CD4-positive, alpha-beta T cell treated with Interferon gamma for 1 hour (primary cell): Measurements from ENCODE around the gene COMMD2.

Experiments used
- DNase-seq: peaks from one replicate; pipeline ENCODE4 v3.0.0-alpha.2; 2020

COMMD2 gene

DNA sequence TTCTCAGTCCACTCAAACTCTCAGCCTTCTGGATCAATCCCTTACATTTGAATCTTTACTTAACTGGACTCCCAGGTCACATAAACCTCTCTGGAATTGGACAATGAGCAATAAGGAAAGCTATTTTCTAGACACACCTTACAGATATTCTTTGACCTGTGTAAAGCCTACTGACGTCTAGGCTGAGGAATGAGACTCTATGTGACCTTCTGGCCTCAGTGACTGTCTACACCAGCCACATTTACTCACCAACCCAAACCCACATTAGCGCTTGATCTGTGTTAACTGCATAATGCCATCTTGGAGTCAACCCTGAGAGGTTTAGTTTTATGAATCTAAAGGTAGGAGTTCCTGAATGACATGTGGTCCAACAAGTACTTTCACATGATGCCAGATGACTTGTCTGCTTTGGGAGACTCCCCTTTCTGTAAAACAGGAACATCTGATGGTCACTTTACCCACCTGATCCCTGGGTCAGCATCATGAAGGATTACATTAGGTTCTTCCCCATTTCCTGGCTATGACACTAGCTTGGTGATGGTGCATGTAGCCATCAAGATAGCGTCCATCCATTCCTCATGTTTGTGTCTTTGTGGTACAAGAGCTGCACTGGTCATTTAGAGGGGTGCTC, 11.4 kb upstream of the COMMD2 start:
- DNase-seq = no peak

DNA sequence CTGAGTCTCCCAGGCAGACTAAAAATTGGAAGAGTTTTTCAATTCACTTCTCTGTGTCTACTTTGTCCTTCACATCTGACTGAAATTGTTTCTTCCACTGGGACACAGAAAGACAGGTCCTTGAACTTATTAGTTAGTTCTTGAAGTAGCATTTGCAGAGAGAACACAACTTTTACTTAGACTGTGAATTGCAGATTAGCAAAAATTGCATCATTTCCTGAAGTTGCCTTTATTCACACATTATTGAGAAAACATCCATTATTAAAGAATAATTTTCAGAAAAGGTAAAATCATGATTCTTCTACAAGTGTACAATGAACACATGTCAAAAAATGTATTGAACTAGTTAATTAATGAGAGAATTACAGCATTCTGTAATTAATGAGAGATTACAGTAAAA, 1.4 kb upstream of the COMMD2 start:
- no peak for DNase-seq

DNA sequence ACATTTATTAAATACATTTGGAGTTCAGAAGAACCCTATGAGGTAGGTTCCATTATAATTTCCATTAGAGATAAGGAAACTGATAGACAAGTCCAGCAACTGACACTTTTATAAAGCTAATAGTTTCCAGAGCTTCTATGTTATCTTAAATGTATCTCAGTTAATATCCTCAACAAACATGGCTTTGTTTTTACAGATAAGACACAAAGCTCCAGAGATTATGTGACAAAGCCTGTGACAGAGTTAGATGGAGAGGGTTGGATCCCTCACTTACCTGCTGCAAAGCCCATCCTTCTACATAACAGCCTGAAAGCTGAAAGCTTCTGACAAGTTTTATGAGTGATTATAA, 473 bp upstream of the COMMD2 start:
- DNase-seq = no peak

DNA sequence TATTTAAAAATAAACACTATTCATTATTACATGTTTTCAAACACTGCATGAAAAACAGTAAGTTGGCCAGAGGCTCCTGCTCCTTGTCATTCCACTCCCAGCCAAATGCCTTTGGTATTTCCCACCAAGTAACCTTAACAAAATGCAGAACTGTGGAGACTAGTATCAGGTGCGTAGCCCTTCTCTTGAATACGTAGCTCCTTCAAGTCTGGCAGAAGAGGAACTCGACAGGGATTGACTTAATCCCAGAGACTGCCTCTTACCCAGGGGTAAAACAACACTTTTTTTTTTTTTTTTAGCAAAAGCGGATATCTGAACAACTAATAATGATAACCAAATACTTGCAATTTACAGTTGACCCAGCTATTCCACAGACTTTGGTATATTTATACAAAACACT, 738 bp downstream of the COMMD2 start:
- DNase-seq = no peak

DNA sequence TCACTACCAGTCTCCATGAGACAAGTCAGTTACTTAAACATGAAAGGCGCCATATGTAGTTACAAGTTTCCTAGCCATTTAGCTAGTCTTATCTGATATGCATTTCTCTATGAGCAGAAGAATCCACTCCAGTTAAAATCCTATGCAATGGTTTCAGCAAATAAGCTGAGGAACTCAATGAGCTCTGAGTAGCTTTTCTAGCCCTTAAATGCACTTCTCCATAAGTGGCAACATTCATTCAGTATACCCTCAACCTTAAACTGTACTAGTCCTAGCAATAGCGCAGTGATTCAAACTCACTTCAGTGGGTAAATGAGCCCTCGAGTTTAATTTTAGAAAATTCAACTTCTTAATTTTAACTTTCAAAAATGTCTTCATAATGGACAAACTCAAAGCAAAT, 7.7 kb downstream of the COMMD2 start:
- DNase-seq = no peak

DNA sequence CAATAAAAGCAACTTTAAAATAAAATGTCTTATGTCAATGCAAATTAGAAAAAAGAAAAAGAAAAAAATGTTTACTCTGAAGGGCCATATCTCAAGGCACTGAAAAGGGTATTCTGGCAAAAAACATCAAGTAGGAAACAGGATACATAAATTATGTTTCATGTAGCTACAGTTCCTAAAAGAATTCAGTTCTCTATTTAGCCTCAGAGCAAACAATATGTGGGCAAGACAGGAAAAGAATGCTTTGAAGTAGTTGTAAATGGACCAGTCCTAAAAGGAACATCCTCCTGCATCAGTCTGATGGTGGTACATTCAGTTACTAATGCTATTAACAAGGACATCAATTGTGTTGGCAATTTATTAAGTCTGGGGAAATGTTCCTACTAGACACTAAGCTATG, 8.1 kb downstream of the COMMD2 start:
- no peak for DNase-seq

DNA sequence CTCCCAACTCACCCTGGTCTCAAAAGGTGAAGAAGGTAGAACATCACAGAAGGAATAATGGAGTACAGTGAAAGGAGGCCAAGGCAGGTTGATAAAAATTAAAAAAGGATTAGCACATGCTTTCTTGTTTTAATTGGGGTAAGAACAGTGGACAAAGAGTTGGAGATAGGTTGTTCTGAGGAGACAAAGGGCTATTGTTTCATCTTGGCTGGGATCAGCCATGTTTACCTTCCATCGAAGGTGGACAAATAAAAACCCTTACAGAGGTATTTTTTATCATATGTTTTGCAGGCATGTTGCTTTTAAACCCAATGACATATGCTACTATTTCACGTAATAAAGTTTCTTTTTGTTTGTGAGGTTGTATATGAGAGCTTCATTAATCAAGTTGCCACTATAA, 12.9 kb downstream of the COMMD2 start:
- DNase-seq = no peak

DNA sequence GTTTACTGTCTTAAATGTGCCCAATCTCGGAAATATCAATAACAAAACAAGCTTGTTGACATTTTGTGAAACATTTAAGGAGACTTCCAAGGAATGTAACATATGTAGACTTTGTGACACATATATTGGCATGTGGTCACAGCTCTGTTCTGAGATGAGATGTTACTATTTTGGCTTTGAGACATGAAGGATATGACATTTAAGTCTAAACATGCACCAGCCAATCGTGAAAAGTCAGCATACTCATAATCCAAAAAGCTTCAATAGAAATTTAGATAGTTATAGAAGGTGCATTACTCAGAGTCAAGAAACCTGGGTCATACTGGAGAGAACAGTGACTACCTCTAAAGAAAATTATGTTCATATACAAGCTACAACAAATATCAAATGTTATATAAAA, 13.4 kb downstream of the COMMD2 start:
- DNase-seq = no peak

DNA sequence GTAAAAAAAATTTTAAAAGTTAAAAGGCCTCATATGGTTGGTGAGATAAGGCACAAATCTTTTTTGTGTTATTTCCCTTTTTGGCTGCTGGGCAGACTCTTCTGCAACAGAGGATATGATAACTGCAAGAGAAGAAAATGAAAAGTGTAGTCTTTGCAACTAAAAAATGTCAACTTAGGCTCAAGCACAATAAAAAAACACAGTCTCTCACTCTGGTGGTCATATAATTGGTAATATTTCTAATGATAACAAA, 15.4 kb downstream of the COMMD2 start:
- no peak for DNase-seq

DNA sequence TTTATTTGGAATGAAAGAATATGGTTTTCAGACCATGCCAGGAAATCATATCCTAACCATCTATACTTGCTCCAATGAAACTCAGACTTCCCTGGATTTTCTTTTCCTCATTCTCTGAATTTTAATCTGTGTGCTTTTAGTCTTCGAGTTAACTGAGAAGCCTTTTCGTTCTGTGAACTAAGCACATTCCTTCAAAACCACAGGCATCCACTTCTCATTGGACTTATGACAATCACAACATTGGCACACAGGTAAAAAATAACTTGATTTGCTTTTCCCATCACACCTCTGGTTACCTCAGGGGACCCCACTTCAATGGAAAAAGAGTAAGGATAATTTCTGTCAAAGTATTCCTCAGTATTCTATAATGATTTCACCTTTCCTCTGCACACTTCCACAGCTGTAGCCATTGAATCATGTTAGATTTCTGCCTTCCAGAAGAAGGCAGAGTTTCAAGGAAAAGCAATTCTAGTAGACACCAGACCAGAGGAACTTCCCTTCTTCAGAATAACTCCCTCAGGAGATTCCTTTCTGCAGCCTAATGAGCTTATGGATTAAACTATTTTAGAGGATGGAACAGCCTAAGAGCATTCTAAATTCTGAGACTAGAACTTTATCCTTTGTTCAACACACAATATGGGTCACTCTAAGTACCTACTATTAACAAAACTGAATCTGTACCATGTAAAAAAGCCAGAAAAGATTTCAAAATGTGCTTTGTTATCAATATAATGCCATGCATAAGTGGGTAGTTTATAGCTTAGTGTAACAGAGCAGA, 15.9 kb downstream of the COMMD2 start:
- no peak for DNase-seq

DNA sequence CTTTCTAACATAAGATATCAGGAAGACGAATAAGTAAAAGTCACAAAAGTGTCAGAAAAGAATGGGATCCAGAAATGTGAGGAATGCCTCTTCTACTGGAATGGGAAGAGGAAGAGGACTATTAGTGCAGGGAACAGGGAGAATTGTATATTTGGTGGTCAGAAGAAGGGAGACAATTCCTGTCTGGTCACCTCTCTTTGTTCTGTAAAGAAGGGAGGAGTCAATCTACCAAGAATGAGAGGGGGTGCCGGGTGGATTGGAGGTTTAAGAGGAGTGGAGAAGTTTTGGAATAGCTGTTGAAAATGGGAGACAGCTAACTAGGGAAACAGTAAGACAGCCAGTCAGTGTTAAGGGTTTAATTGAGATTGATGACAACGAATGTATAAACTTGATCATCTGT, 20.1 kb downstream of the COMMD2 start:
- no peak for DNase-seq

DNA sequence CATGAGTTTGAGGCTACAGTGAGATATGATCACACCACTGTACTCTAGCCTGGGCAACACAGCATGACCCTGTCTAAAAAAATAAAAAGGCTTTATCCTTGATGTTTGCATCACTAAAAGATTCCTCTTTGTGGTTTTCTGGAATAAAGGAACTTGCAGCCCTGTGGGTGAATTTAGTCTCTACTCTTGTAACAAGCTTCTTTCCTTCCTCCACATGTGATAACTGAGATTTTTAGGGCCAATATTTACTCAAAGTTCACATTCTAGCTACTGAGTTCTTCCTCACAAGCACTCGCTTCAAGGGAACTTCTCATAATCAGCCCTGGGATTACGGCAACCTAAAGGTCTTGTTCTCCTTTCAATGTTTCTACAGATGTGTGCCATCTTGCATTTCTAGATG, 24.6 kb downstream of the COMMD2 start:
- DNase-seq = no peak

DNA sequence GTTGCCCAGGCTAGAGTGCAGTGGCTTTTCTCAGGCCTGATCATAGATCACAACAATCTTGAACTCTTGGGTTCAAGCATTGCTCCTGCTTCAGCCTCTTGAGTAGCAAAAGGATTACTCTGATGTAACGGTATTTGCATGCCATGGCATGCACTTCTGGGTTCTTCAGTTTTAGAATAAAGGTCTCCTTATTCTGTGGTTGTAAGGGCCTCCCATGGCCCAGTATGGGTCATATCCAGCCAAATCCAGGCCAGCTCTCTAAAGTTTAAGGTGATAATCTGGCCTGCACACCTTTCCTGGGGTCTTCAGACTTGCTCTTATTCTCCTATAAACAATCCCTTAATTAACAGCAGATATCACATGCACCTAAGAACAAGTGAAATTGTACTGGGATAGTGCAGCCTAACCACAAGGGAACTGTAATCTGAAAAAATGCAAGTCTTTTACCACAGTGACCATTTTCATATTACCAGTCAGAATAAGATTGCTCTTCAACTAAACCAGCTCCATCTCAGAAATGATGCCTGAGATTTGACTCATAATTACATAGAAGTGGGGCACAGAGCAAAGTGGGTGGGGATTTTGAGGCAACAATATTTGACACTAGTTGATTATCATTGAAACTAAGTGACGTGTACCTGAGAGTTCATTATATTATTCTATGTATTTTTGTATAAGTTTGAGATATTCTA, 25.4 kb downstream of the COMMD2 start:
- no peak for DNase-seq

DNA sequence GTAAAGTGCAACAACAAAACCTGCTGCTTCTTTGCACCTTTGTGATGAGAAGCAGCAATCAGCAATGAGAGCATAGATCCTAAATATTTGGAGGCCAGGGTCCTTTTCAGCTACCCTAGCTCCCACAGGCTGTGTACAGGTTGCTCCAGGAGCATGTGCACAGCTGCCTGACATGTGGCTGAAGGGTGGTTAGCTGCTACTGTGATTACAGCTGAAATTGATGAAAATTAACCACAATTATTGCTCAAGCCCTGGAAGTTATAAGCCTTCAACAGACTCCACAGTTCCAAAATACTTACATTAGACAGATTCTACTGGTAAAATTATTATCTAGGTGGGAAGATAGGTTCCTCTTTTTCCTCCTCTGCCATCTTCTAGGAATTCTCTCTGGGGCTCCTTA, 28.5 kb downstream of the COMMD2 start:
- DNase-seq = no peak

DNA sequence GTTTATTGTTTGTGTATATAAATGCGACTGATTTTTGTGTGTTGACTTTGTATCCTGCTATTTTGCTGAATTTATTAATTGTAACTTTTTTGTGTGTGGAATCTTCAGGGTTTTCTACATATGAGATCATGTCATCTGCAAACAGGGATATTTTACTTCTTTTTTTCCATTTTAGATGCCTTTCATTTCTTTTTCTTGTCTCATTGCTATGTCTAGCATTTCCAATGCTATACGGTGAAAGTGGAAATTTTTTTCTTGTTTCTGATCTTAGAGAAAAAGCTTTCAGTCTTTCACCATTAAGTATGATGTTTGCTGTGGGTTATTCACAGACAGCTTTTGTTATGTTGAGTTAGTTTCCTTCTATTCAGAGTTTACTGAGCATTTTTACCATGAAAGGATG, 31.4 kb downstream of the COMMD2 start:
- DNase-seq = no peak

DNA sequence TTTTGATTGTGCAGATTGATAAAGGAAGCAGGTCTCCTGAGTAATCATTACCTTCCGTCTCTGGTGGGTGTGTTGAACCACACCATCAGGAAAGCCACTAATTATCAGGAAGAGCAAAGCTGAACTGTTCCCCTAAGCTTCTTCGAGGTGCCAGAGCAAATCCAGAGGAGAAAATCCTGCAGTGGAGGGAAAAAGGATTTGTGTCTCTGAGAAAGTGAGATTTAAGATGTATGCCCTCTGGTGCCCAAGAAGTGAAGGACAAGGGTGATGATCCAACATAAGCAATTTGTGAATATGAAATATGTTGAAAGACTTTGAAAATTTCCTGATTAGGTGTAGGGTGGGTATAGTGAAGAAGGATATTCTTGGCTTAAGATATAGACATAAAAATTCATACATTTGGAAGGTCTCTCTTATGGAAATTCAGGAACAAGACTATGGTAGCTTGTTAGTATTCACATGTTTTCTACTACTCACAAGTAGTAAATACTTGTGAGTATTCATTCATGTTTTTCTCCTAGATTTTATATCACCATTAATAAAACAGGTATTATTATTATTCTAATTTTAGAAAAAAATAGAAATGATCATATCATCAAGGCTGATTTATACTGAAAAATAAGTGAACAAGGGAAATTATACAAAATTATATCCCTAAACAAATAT, 34.8 kb downstream of the COMMD2 start:
- no peak for DNase-seq

DNA sequence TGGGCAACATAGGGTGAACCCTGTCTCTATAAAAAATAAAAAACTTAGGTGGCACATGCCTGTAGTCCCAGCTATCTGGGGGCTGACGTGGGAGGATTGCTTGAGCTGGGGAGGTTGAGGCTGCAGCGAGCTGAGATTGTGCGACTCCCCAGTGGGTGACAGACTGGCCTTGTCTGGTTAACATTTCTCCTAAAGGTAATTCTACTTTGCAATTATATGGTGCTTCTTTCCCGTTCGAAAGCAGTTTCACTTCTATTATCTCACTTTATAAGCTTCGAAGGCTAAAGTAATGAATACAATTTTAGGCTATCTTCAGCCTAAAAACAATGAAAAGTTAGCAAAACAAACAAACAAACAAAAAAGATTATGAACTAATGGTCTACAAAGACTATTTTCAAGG, 35.3 kb downstream of the COMMD2 start:
- no peak for DNase-seq

DNA sequence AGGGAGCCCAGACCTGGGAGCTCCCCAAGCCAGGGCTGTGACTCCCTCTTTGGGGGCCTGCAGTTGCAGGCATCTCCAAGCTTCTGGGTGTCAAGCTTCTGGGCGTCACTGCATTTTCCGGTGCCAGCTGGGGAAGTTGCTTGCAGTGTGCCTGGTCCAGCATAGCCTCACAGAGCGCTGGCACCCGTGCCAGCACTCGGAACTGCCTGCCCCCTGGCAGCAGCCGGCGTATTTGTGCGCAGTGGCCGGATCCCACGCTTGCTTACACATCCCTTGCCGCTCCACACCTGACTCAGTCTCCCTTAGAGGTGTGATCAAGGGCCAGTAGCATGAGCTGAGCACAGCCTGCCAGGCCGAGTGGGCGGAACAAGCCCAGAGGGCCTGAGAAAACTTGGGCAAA, 37.0 kb downstream of the COMMD2 start:
- DNase-seq = no peak

DNA sequence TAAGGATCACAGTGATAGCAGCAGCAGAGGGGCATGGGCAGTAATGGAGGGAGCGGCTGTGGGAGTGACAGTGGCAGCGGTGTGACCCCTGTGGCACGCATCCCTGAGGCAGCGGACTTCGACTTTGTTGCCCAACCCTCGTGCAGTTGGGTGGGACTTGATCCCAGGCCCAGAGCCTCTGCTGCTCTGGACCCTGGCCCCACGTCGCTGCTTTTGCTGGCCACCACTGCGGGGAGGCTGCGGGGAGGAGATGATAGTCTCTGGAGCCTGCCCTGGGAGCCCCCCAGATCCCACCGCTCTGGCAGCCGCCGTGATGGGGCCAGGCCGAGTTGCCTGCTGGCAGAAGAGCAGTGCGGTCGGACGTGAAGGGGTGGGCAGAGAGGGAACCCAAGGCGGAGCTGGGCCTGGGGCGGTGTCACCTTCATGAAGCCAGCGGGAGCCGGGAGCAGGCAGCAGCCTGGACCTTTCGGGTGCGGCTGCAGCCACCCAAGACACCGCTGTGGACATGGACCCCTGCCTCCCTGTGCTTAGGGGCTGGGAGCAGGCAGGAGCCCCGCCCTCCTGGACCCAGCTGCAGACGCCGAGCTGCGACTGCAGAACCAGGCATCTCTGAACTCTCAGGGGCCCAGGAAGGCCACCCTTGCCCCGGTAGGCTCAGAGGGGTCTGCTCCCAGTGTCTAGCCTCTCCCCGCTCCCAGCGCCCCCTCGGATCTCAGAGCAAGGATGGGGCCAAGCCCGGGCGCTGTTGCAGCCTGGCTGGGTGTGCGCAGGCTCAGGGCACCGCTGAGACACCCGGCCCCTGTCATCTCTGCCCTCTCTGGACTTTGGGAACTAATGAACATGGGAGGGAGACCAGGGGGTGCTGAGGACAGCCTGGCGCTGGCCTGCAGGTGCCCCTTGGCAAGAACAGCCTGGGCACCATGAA, 38.3 kb downstream of the COMMD2 start:
- no peak for DNase-seq

DNA sequence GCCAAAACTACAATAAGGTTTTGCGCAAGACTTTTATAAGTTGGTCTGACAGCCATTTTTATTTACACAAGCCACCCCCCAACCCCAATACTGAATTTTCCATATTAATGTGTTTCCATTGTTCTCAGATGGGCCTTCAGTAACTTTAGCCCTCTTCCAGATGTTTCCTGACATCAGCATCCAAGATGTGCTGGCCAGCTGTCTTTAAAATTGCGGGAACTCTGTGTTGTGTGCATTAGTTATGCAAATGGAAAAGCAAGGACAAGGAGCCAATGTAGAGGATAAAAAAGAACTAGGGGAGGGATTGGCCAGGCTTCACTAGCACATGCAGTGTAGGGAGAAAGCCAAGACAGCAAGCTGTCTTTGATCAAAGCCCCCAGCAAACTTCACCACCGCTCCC, 45.4 kb downstream of the COMMD2 start:
- no peak for DNase-seq

DNA sequence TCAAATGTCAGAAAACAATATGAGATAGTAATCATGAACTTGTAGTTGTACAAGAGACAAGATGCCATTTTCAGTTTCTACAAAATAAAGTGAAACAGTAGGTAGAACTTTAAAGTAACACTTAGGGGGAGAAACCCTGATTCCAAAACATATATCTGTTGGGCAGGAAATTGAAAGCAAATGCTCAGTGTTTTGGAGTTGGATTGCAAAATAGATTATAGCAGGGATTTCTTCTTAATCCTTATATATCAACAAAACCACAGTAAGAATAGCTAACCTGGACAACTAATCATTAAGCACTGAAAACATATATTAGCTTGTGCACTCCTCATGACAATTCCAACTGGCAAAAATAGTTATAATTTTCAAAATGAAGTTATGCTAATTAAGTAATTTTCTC, 46.9 kb downstream of the COMMD2 start:
- DNase-seq = no peak

DNA sequence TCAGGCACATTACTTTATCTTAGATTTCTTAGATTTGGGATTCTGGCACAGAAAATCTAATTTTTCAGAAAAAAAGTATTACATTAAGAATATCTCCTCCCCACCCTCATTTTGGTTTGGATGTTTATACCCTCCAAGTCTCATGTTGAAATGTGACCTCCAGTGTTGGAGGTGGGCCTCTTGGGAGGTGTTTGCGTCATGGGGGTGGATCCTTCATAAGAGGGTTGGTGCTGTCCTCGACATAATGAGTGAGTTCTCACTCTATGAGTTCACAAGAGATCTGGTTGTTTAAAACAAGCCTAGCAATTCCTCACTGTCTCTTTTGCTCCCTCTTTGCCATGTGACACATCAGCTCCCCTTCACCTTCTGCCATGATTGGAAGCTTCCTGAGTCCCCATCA, 48.8 kb downstream of the COMMD2 start:
- DNase-seq = no peak
